ENCODE measurements around the gene ENTPD1.

DNA sequence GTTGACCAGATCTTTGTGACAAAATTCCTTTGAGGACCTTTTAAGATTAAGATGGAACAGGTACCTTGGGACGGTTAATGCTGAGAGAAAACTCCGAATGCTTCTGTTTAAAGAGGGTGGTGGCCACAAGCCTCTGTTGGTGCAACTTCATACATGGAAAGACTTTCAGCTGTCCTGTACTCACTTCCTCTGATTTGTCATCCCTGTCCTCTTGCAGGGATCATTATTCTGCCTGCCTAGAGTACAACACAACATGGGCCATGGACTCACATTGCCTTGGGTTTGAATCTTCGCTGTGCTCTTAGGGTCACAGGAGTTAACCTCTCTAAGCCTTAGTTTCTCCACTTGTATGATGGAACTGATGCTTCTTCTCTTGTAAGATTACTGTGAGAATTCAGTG lies 75.1 kb downstream of the ENTPD1 start:
- TF ChIP-seq, protein P1, sequence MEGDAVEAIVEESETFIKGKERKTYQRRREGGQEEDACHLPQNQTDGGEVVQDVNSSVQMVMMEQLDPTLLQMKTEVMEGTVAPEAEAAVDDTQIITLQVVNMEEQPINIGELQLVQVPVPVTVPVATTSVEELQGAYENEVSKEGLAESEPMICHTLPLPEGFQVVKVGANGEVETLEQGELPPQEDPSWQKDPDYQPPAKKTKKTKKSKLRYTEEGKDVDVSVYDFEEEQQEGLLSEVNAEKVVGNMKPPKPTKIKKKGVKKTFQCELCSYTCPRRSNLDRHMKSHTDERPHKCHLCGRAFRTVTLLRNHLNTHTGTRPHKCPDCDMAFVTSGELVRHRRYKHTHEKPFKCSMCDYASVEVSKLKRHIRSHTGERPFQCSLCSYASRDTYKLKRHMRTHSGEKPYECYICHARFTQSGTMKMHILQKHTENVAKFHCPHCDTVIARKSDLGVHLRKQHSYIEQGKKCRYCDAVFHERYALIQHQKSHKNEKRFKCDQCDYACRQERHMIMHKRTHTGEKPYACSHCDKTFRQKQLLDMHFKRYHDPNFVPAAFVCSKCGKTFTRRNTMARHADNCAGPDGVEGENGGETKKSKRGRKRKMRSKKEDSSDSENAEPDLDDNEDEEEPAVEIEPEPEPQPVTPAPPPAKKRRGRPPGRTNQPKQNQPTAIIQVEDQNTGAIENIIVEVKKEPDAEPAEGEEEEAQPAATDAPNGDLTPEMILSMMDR (IDR thresholded peaks at IDR 0.05; ENCODE audit: low read length), result no peak
- TF ChIP-seq EZH2phosphoT487 (IDR thresholded peaks at IDR 0.05; ENCODE audit: low read length), result no peak

All from MM.1S (cell line).